HG02870 (cell line): ENCODE measurements around the gene PTPRF.

ENCODE experiments used
- ATAC-seq: cut with Tn5 transposase; IDR thresholded peaks from one replicate; pipeline ENCODE4 v1.9.1; 2021; ENCODE audit warnings: mild to moderate bottlenecking, moderate library complexity; ENCODE audit not compliant: unreplicated experiment

PTPRF gene

GRCh38 chr1:43573066-43573800 lies 42.5 kb downstream of the PTPRF start:
- no peak for ATAC-seq

- no peak for ATAC-seq
These were observed 45.8 kb downstream of the PTPRF start for GRCh38 chr1:43576521-43576920.

- no peak for ATAC-seq
These were observed 47.2 kb downstream of the PTPRF start for GRCh38 chr1:43577655-43578542.

GRCh38 chr1:43580039-43580438 lies 49.4 kb downstream of the PTPRF start:
- no peak for ATAC-seq

DNA sequence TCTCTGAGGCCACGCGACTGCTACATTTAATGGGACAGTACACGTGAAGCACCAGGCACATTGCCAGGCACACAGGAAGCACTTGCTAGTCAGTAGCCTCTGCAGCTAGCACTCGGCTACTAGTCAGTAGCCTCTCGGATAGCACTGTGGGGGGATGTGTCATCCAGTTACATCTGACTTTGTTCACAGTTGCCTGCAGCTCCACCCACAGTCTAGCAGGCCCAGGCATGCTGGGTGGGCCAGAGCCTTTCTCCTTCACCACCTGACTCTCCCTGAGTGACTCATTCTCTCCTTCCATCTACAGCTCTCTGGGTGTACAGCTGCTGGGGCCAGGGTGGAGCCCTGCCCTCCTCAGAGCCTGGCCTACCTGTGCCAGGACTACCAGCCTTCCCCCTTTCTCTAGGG lies 51.5 kb downstream of the PTPRF start:
- peak; percentile 88 for ATAC-seq

- ATAC-seq: no peak
These were observed 52.4 kb downstream of the PTPRF start for GRCh38 chr1:43583058-43583457.

DNA sequence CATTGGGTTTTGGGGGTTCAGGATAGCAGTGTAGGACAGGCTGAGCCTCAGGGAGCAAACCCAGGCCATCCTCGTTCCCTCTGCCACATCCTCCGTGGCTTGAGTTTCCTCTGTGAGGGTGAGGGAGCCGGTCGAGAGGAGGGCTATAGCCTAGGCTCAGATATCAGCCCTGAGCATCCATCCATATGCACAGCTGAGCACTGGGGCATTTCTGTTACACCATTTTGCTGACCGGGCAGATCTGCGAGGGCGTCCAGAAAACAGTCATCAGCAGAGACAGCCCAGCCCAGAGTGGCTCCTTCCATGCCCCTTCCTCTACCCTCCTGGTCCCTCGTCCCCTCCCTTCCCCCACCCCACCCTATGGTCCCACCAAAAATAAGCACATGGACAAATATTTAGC lies 53.5 kb downstream of the PTPRF start:
- no peak for ATAC-seq

- ATAC-seq: no peak
These were observed 54.9 kb downstream of the PTPRF start for GRCh38 chr1:43585557-43585956.

GRCh38 chr1:43586136-43586731 lies 55.6 kb downstream of the PTPRF start:
- no peak for ATAC-seq

GRCh38 chr1:43587001-43587400 lies 56.3 kb downstream of the PTPRF start:
- ATAC-seq: no peak

DNA sequence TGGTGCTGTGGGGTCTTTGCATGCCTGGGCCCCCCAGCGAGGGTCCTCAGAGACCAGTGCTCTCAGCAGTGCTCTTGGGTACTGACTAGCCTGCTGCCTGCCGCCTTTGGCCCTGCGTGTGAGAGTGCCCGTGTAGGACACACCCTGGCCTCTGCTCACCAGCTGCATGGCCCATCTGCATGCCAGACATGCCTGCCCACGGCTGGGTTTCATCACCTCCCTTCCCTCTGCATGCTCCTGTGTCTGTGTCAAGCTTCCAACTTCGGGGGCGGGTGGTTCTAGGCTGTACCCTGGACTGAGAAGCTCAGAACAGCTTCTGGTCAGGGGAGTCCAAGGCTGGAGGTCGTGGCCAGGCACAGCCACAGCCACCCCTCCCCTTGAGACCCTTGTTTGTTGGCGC lies 56.9 kb downstream of the PTPRF start:
- no peak for ATAC-seq

- no peak for ATAC-seq
These were observed 57.9 kb downstream of the PTPRF start for GRCh38 chr1:43588592-43588991.

DNA sequence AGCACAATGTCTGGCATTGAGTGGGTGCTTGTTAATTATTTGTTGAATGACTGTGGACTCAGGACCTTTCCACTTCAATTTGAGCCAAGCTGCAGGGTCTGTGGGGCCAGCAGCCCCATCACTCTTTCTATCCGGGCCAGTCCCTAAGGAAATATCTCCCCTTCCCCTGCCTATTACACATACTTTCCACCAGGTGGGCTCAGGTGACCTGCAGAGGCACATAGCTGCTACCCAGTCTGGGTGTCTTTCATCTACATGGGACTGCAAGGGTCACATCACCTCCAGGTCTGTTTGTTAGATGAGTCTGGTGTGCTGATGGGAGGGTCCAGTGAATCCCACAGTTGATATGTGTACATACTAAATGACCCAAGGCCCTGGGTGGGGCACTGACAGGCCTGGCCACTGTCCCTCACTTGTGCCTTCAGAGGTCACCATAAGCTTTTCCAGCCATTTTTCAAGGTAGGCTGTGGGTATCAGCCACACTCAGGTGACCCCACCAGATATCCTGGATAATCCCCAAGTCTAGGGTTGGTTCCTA lies 59.8 kb downstream of the PTPRF start:
- ATAC-seq: no peak

DNA sequence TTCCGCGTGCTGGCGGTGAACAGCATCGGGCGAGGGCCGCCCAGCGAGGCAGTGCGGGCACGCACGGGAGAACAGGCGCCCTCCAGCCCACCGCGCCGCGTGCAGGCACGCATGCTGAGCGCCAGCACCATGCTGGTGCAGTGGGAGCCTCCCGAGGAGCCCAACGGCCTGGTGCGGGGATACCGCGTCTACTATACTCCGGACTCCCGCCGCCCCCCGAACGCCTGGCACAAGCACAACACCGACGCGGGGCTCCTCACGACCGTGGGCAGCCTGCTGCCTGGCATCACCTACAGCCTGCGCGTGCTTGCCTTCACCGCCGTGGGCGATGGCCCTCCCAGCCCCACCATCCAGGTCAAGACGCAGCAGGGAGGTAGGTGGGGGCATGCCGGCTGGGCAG lies 60.5 kb downstream of the PTPRF start:
- ATAC-seq: no peak

DNA sequence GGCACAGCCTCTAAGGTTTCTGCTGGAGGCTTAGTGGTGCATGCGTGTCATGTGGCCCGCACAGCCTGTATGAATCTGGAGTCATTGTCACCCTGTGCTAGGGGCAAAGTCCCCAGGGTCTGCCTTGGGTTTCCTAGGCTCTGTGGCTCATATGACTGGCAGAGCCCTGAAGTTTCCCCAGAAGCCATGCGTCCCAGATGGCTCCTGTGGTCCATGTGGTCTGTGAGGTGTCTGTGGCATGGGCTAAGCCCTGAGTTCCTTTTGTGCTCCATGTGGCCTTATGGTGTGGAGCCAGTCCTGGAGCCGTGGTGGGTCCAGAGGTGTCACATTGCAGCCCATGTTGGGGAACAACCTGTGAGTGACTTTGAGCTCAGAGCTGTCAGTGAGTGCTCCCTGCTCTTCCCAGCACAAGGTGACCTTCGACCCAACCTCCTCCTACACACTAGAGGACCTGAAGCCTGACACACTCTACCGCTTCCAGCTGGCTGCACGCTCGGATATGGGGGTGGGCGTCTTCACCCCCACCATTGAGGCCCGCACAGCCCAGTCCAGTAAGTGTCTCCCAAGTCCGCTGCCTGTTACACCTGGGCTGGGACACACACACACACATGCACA lies 61.5 kb downstream of the PTPRF start:
- no peak for ATAC-seq

DNA sequence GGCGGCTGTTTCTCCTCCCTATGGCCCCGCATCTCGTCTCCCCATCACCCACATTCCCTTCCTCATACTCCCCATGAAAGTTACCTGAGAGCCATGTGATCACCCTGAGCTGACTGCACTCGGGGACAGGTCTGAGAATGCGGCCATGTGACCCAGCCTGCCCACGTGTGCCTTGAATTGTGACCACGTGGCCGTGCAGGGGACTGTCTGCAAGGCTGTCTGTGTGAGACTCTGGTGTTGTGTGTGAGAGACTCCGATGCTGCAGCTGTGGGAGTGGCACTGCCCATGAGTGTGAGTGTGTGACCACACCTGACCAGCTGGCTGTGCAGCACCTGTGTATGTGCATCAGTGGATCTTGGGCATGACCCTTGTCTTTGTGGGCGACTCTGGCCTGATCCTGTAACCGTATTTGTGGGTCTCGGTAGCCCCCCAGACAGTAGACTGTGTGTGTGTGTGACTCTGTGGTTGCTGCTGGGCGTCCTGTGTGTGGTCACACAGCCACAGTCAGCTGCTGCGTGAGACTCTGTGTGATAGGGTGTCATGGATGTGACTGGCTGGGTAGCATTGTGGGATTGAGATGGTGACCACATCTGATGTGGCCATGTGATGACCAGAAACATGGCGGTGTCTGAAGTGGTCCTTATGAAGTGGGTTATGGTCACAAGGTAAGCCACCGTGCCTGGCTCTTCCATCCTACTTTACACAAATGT lies 62.4 kb downstream of the PTPRF start:
- ATAC-seq: no peak

GRCh38 chr1:43596579-43596978 lies 65.9 kb downstream of the PTPRF start:
- no peak for ATAC-seq

DNA sequence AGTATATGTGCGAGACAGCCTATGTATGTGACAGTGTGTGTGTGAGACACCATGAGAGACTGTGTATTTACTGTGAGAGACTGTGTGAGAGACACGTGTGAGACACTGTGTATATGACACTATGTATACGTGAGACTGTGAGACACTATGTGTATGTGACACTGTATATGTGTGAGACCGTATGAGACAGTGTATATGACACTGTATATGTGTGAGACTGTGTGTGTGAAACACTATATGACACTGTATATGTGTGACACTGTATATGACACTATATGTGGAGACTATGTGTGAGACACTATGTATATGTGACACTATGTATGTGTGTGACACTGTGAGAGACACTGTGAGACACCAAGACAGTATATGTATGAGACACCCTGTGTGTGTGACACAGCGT lies 66.3 kb downstream of the PTPRF start:
- ATAC-seq: no peak

- no peak for ATAC-seq
These were observed 67.0 kb downstream of the PTPRF start for GRCh38 chr1:43597721-43598120.

DNA sequence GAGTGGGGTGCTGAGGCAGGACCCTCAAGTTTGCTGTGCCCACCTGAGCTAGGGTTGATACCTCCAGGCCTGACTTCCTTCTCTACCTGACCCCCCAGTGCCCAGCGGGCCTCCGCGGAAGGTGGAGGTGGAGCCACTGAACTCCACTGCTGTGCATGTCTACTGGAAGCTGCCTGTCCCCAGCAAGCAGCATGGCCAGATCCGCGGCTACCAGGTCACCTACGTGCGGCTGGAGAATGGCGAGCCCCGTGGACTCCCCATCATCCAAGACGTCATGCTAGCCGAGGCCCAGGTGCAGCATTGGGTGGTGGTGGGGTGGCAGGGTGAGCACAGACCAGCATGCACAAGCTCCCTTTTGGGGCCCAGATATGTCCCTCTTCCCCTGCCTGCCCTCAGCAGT lies 67.9 kb downstream of the PTPRF start:
- ATAC-seq: no peak
